Endothelial cell of umbilical vein (primary cell): ENCODE measurements around the gene ARHGAP15. TPM values are rescaled to one million over a fixed set of nuclear protein-coding genes. Genes with fewer than 3 reads are reported as not detected.

Source experiments
- BruUV-seq: library from RNA; stranded (reverse); fragments of 400-500 nt; replicated peaks from 2 replicates; lab custom pipeline; 2021; lab: Mats Ljungman, UMichigan
- CTCF ChIA-PET: fragments of 300-600, 350-600 bp; sonication (Branson Sonifier 250); formaldehyde crosslinking; loops from one replicate; lab custom pipeline; 2021; ENCODE audit warnings: antibody characterized with exemption, inconsistent platforms; lab: Charles Lee
- POLR2A ChIA-PET: fragments of 300-600, 350-600 bp; sonication (Branson Sonifier 250); formaldehyde crosslinking; loops from one replicate; lab custom pipeline; 2021; ENCODE audit warnings: antibody characterized with exemption, inconsistent platforms; lab: Charles Lee
- DNase-seq: peaks from one replicate; pipeline ENCODE4 v3.0.0-alpha.2; 2011; ENCODE audit warnings: low read depth, low spot score
- FAIRE-seq: peaks from 2 replicates; lab custom pipeline; 2011; peaks lifted over from hg19 to GRCh38; lab: Jason Lieb, UNC
- H2AFZ ChIP-seq: 2 replicates; pipeline ENCODE4 v1.6.0; 2012; ENCODE audit warnings: low read depth, low read length, control low read depth, inconsistent platforms
- H3K27ac ChIP-seq: 2 replicates; pipeline ENCODE4 v1.5.1; 2011; ENCODE audit warnings: low read depth, mild to moderate bottlenecking, control low read depth, low read length, moderate library complexity; ENCODE audit not compliant: insufficient read depth
- H3K27me3 ChIP-seq, 2 experiments: 2 replicates each; pipeline versions ENCODE4 v1.6.0 to v1.6.1; 2011; ENCODE audit warnings: low read length in 2 of 2, mixed read lengths in 1 of 2; ENCODE audit not compliant: control insufficient read depth in 2 of 2, insufficient read depth in 2 of 2
- H3K36me3 ChIP-seq, 2 experiments: 2 replicates in 1 of 2; 3 replicates in 1 of 2; pipeline ENCODE4 v1.5.1; 2011; ENCODE audit warnings: low read length in 2 of 2, mild to moderate bottlenecking in 1 of 2, moderate library complexity in 1 of 2; ENCODE audit not compliant: control insufficient read depth in 2 of 2, insufficient read depth in 2 of 2; ENCODE audit errors: extremely low read depth in 1 of 2
- H3K4me1 ChIP-seq: 3 replicates; pipeline ENCODE4 v1.5.1; 2011; ENCODE audit warnings: mild to moderate bottlenecking, low read length; ENCODE audit not compliant: control insufficient read depth, insufficient read depth; ENCODE audit errors: extremely low read depth
- H3K4me2 ChIP-seq: 2 replicates; pipeline ENCODE4 v1.6.1; 2011; ENCODE audit warnings: low read length, control low read depth, mixed read lengths; ENCODE audit not compliant: insufficient read depth
- H3K4me3 ChIP-seq, 3 experiments: fragments of 200-600 bp in 1 of 3; sonication (generic), shearing (Covaris generic) in 1 of 3; replicated peaks in 1 of 3; 2 replicates each; pipeline ENCODE4 v1.5.1; 2011 to 2016; ENCODE audit warnings: control low read depth in 3 of 3, low read length in 3 of 3, mild to moderate bottlenecking in 2 of 3, inconsistent platforms in 1 of 3, low read depth in 1 of 3, moderate library complexity in 1 of 3; ENCODE audit not compliant: insufficient read depth in 1 of 3
- H3K79me2 ChIP-seq: 2 replicates; pipeline ENCODE4 v1.6.0; 2012; ENCODE audit warnings: low read length, inconsistent platforms; ENCODE audit not compliant: control insufficient read depth, insufficient read depth
- H3K9ac ChIP-seq: replicated peaks from 2 replicates; pipeline ENCODE3; 2011; ENCODE audit warnings: low read length, control low read depth; ENCODE audit not compliant: insufficient read depth; ENCODE audit errors: extremely low read depth
- H3K9me1 ChIP-seq: replicated peaks from 3 replicates; pipeline ENCODE4 v1.6.0; 2011; ENCODE audit warnings: mild to moderate bottlenecking, low read length; ENCODE audit not compliant: control insufficient read depth, insufficient read depth; ENCODE audit errors: extremely low read depth
- H3K9me3 ChIP-seq: replicated peaks from 2 replicates; pipeline ENCODE4 v1.5.1; 2012; ENCODE audit warnings: low read length, inconsistent platforms; ENCODE audit not compliant: control insufficient read depth, insufficient read depth
- H4K20me1 ChIP-seq: replicated peaks from 2 replicates; pipeline ENCODE3; 2011; ENCODE audit warnings: mild to moderate bottlenecking, low read length; ENCODE audit not compliant: control insufficient read depth, insufficient read depth; ENCODE audit errors: extremely low read depth
- EZH2 ChIP-seq: IDR thresholded peaks from 2 replicates; pipeline ENCODE4 v1.6.1; 2012; ENCODE audit warnings: borderline replicate concordance, low read depth, mild to moderate bottlenecking, moderate library complexity, low read length, inconsistent platforms; ENCODE audit not compliant: severe bottlenecking
- FOS ChIP-seq: IDR thresholded peaks from 2 replicates; pipeline ENCODE4 v1.6.1; 2011; ENCODE audit warnings: mild to moderate bottlenecking, low read length, moderate library complexity, borderline replicate concordance; ENCODE audit not compliant: insufficient read depth
- GATA2 ChIP-seq: IDR thresholded peaks from 2 replicates; pipeline ENCODE4 v1.7.0; 2011; ENCODE audit warnings: low read depth, mild to moderate bottlenecking, moderate library complexity, mixed read lengths, low read length; ENCODE audit not compliant: insufficient read length, insufficient read depth
- JUN ChIP-seq: IDR thresholded peaks from 2 replicates; pipeline ENCODE4 v1.6.1; 2011; ENCODE audit warnings: borderline replicate concordance, low read depth; ENCODE audit not compliant: insufficient read length, insufficient read depth
- MAX ChIP-seq: IDR thresholded peaks from 2 replicates; pipeline ENCODE4 v1.6.1; 2011; ENCODE audit not compliant: insufficient read depth, insufficient read length
- MYC ChIP-seq: IDR thresholded peaks from one replicate; pipeline ENCODE4 v1.6.1; 2011; ENCODE audit warnings: mild to moderate bottlenecking, low read depth, low read length
- POLR2A ChIP-seq: IDR thresholded peaks from 2 replicates; pipeline ENCODE4 v1.6.1; 2012; ENCODE audit warnings: low read depth, mild to moderate bottlenecking, control low read depth, low read length
- POLR2AphosphoS5 ChIP-seq: IDR thresholded peaks from 2 replicates; pipeline ENCODE4 v1.6.1; 2012; ENCODE audit warnings: low read depth, mild to moderate bottlenecking, control low read depth, low read length, moderate library complexity; ENCODE audit not compliant: insufficient read depth
- dilution Hi-C: fragments of 300-500 bp; cut with MboI; formaldehyde crosslinking; loops from one replicate; pipeline ENCODE4 v1.15.0; 2019; ENCODE audit warnings: low sequenced_read_pairs; ENCODE audit not compliant: extremely low pct_ligation_motif_present
- intact Hi-C: fragments of 100-400 bp; cut with micrococcal nuclease; formaldehyde crosslinking; loops from one replicate; pipeline ENCODE4 v1.10.0; 2022
- polyA plus RNA-seq, 4 experiments: library from polyadenylated mRNA; depleted of rRNA in 3 of 4; stranded (reverse) in 3 of 4; unstranded in 1 of 4; fragments of >200 nt; gene quantifications; 2 replicates each; pipeline versions ENCODE4 v1.2.1 to v1.2.3, GENCODE V29; 2011 to 2012; ENCODE audit warnings: missing spikeins in 1 of 4
- total RNA-seq: library from RNA; stranded (reverse); gene quantifications from 2 replicates; pipeline ENCODE4 v1.2.3, GENCODE V29; 2021
- TF ChIP-seq, protein P1 (sequence below), 2 donors: IDR thresholded peaks; 1 replicate in 1 of 2; 2 replicates in 1 of 2; pipeline ENCODE4 v1.5.1; 2011; ENCODE audit warnings: low read length in 2 of 2, mild to moderate bottlenecking in 2 of 2, moderate library complexity in 2 of 2, control low read depth in 1 of 2, inconsistent platforms in 1 of 2, low read depth in 1 of 2; ENCODE audit not compliant: insufficient read depth in 1 of 2; ENCODE audit errors: extremely low read depth in 1 of 2

The ARHGAP15 gene
- total and polyA plus RNA-seq, 2 donors (not counting 3 experiments of a cell fraction or from before 2014, with no cell fraction given), result not detected

DNA sequence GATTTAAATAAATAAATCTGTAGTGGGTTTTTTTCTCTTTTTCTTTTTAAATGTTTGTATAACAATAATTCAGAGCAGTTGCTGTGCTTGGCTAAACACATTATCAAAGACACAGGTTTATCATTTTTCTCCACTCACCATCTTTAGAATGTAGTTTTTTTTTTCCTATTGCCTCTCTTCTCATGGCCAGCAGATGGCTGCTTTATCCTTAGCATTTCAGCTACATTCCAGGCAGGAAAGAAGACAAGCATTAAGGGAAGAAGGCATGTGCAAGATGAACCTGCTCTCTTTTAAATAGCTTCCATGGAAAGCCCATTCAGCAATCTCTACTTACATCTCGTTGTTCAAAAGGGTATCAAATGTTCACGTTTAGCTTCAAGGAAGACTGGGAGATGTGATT lies 42.6 kb downstream of the ARHGAP15 start:
- H3K9me3 ChIP-seq, result no peaks in the 10 kb centered on the region
- no peaks in the 10 kb centered on the region for H3K9me1 ChIP-seq
- H3K4me3 ChIP-seq, result no peak overlapping the region
- ChIA-PET CTCF (interaction anchor here (1.4 to 2.3 kb wide), 2 partner anchors 50 to 87 kb away, joined by 4 to 8 read pairs; no protein-coding TSS in a partner anchor), POLR2A (no interaction called here)
- no peaks in the 10 kb centered on the region for H3K36me3 ChIP-seq
- BruUV-seq, result no TSS peak
- H3K4me1 ChIP-seq, result no peaks in the 10 kb centered on the region
- TF ChIP-seq POLR2AphosphoS5 (no peak), MAX (no peak), MYC (no peak), JUN (no peak), EZH2 (no peak), POLR2A (no peak), GATA2 (no peak), FOS (no peak)
- TF ChIP-seq, protein P1, sequence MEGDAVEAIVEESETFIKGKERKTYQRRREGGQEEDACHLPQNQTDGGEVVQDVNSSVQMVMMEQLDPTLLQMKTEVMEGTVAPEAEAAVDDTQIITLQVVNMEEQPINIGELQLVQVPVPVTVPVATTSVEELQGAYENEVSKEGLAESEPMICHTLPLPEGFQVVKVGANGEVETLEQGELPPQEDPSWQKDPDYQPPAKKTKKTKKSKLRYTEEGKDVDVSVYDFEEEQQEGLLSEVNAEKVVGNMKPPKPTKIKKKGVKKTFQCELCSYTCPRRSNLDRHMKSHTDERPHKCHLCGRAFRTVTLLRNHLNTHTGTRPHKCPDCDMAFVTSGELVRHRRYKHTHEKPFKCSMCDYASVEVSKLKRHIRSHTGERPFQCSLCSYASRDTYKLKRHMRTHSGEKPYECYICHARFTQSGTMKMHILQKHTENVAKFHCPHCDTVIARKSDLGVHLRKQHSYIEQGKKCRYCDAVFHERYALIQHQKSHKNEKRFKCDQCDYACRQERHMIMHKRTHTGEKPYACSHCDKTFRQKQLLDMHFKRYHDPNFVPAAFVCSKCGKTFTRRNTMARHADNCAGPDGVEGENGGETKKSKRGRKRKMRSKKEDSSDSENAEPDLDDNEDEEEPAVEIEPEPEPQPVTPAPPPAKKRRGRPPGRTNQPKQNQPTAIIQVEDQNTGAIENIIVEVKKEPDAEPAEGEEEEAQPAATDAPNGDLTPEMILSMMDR (IDR thresholded peaks at IDR 0.05; ENCODE audit: extremely low read depth in 1 of 2, insufficient read depth in 1 of 2, low read depth in 1 of 2, low read length in 2 of 2), result no peak
- DNase-seq (no peak), FAIRE-seq (no peak)
- no peak overlapping the region for H2AFZ ChIP-seq
- intact Hi-C loops, result no loop called here
- H3K9ac ChIP-seq, result no peak overlapping the region
- no peaks in the 10 kb centered on the region for H3K27me3 ChIP-seq
- H3K27ac ChIP-seq, result no peak overlapping the region
- H4K20me1 ChIP-seq, result no peaks in the 10 kb centered on the region
- H3K4me2 ChIP-seq, result no peak overlapping the region
- dilution Hi-C loops, result no loop called here
- no peaks in the 10 kb centered on the region for H3K79me2 ChIP-seq
